PC-3 (cell line): ENCODE data around the gene PAFAH2.

Source experiments
- EZH2phosphoT487 ChIP-seq: fragments of 300-600 bp; sonication (generic); IDR thresholded peaks from 2 replicates; pipeline ENCODE4 v1.6.1; 2018; ENCODE audit warnings: mild to moderate bottlenecking, antibody characterized with exemption, low read length, borderline replicate concordance
- TF ChIP-seq, protein P1 (sequence below): fragments of 300-600 bp; sonication (generic); conservative IDR thresholded peaks from 2 replicates; pipeline ENCODE4 v1.5.1; 2017; ENCODE audit warnings: antibody characterized with exemption, low read depth, mild to moderate bottlenecking, low read length

DNA sequence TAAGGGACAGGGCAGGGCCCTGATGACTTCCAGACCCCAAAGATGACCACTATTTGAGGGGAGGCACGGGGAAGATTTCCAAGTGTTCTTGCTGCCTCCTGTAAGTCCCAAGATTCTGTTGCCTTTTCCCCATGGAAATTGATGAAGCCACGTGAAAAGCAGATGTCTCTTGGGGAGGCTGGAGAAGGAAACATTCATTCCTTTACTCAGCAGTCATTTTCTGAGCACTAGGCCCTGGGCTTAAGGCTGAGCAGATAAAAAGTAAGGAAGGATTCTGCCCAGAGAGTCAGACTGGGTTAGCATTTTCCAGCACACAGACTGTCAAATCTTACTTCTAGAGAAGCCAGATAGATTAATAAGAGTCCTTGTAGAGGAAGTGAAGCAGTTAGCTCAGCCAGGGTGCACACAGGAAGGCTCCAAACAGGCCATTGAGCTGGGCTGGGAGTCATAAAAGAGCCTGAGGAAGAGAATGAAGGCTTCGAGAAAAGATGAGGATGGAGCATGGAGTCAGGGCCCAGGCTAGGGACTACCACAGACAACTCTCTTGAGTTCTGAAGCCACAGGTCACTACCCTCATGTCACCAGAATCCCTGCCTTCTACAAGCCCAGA is 33.9 kb upstream of the PAFAH2 start:
- no peak for TF ChIP-seq EZH2phosphoT487
- TF ChIP-seq, protein P1, sequence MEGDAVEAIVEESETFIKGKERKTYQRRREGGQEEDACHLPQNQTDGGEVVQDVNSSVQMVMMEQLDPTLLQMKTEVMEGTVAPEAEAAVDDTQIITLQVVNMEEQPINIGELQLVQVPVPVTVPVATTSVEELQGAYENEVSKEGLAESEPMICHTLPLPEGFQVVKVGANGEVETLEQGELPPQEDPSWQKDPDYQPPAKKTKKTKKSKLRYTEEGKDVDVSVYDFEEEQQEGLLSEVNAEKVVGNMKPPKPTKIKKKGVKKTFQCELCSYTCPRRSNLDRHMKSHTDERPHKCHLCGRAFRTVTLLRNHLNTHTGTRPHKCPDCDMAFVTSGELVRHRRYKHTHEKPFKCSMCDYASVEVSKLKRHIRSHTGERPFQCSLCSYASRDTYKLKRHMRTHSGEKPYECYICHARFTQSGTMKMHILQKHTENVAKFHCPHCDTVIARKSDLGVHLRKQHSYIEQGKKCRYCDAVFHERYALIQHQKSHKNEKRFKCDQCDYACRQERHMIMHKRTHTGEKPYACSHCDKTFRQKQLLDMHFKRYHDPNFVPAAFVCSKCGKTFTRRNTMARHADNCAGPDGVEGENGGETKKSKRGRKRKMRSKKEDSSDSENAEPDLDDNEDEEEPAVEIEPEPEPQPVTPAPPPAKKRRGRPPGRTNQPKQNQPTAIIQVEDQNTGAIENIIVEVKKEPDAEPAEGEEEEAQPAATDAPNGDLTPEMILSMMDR: no peak
